Large intestine (tissue), 3 donors: ENCODE data around the gene AMIGO2. TPM values are rescaled to one million over a fixed set of nuclear protein-coding genes. Genes with fewer than 3 reads are reported as not detected.

ENCODE experiments used
- DNase-seq, 2 donors: peaks; one replicate each; pipeline versions ENCODE4 v3.0.0 to v3.0.0-alpha.2; 2013
- H3K27ac ChIP-seq: one replicate; pipeline ENCODE4 v1.5.1; 2013; ENCODE audit warnings: low read length
- H3K27me3 ChIP-seq: 2 replicates; pipeline ENCODE4 v1.6.1; 2013; ENCODE audit warnings: low read length; ENCODE audit not compliant: control insufficient read depth, insufficient read depth
- H3K36me3 ChIP-seq: 2 replicates; pipeline ENCODE4 v1.6.1; 2013; ENCODE audit warnings: low read length; ENCODE audit not compliant: control insufficient read depth, insufficient read depth
- H3K4me1 ChIP-seq: one replicate; pipeline ENCODE4 v1.6.1; 2013; ENCODE audit warnings: low read length; ENCODE audit not compliant: control insufficient read depth, insufficient read depth
- H3K4me3 ChIP-seq: one replicate; pipeline ENCODE4 v1.5.1; 2013; ENCODE audit warnings: low read length
- H3K9me3 ChIP-seq: one replicate; pipeline ENCODE4 v1.6.1; 2013; ENCODE audit warnings: mild to moderate bottlenecking, low read depth, low read length, moderate library complexity; ENCODE audit not compliant: control insufficient read depth
- WGBS: methylation state at CpG from one replicate; pipeline ENCODE4 v1.1.5; 2013; ENCODE audit warnings: low lambda C conversion rate; ENCODE audit not compliant: insufficient coverage; 5-methylcytosine and 5-hydroxymethylcytosine counted together
- polyA plus RNA-seq: library from polyadenylated mRNA; unstranded; fragments of 120-200 nt; gene quantifications from one replicate; pipeline ENCODE4 v1.2.1, GENCODE V29; 2013

AMIGO2 gene
- polyA plus RNA-seq, 1 donor, result 19.6 TPM

GRCh38 chr12:47099610-47100009 is 19.9 kb upstream of the AMIGO2 start:
- peaks cover 4% of the 10 kb centered on the region for H3K4me1 ChIP-seq
- 17% methylated on average over 1 of the region's 2 CpGs for WGBS

GRCh38 chr12:47098099-47098498 is 18.3 kb upstream of the AMIGO2 start:
- Histone ChIP-seq H3K27me3 (no peaks in the 10 kb centered on the region), H3K27ac (no peak overlapping the region), H3K36me3 (no peaks in the 10 kb centered on the region), H3K9me3 (no peaks in the 10 kb centered on the region), H3K4me1 (peaks cover 3% of the 10 kb centered on the region), H3K4me3 (no peak overlapping the region)
- WGBS, result 100% methylated on average over 1 of the region's 6 CpGs
- DNase-seq, result no peak

More at GRCh38 chr12:47099610-47100009, 19.9 kb upstream of the AMIGO2 start:
- DNase-seq, result no peak
- Histone ChIP-seq H3K9me3 (no peaks in the 10 kb centered on the region), H3K27me3 (no peaks in the 10 kb centered on the region), H3K27ac (no peak overlapping the region), H3K36me3 (no peaks in the 10 kb centered on the region), H3K4me3 (no peak overlapping the region)

GRCh38 chr12:47097276-47097896 is 17.6 kb upstream of the AMIGO2 start:
- H3K9me3 ChIP-seq, result no peaks in the 10 kb centered on the region
- no peak overlapping the region for H3K4me3 ChIP-seq
- no peaks in the 10 kb centered on the region for H3K36me3 ChIP-seq
- no peak overlapping the region for H3K27ac ChIP-seq
- H3K4me1 ChIP-seq, result no peaks in the 10 kb centered on the region
- WGBS, result 0% methylated on average over 1 of the region's 7 CpGs
- no peaks in the 10 kb centered on the region for H3K27me3 ChIP-seq
- DNase-seq, result no peak

GRCh38 chr12:47095446-47096236 is 15.9 kb upstream of the AMIGO2 start:
- Histone ChIP-seq H3K4me1 (no peaks in the 10 kb centered on the region), H3K36me3 (no peaks in the 10 kb centered on the region), H3K27ac (no peak overlapping the region), H3K27me3 (no peaks in the 10 kb centered on the region), H3K9me3 (no peaks in the 10 kb centered on the region), H3K4me3 (no peak overlapping the region)
- DNase-seq, result no peak
- WGBS, result no CpG with 5 or more reads among the region's 3 CpGs

- Histone ChIP-seq H3K9me3 (no peaks in the 10 kb centered on the region), H3K27ac (no peak overlapping the region), H3K4me3 (no peak overlapping the region), H3K4me1 (no peaks in the 10 kb centered on the region), H3K27me3 (no peaks in the 10 kb centered on the region), H3K36me3 (no peaks in the 10 kb centered on the region)
- no CpG with 5 or more reads among the region's 4 CpGs for WGBS
- DNase-seq, result no peak
Observed at GRCh38 chr12:47094804-47095203, 15.0 kb upstream of the AMIGO2 start.

- no peaks in the 10 kb centered on the region for H3K36me3 ChIP-seq
- DNase-seq, result no peak
- no peaks in the 10 kb centered on the region for H3K27me3 ChIP-seq
- H3K27ac ChIP-seq, result no peak overlapping the region
- no peaks in the 10 kb centered on the region for H3K9me3 ChIP-seq
- peaks cover 19% of the 10 kb centered on the region for H3K4me1 ChIP-seq
- WGBS, result 100% methylated on average over 2 of the region's 2 CpGs
- H3K4me3 ChIP-seq, result no peak overlapping the region
Observed at GRCh38 chr12:47091009-47091408, 11.2 kb upstream of the AMIGO2 start.

GRCh38 chr12:47088021-47088944 is 8.5 kb upstream of the AMIGO2 start:
- DNase-seq, result peak; percentile 44 to 77
- WGBS, result 50% methylated on average over 2 of the region's 7 CpGs
- H3K27me3 ChIP-seq, result no peaks in the 10 kb centered on the region
- peaks cover 35% of the 10 kb centered on the region for H3K4me1 ChIP-seq
- H3K4me3 ChIP-seq, result no peak overlapping the region
- no peaks in the 10 kb centered on the region for H3K36me3 ChIP-seq
- H3K27ac ChIP-seq, result peak overlapping the region; percentile 44
- H3K9me3 ChIP-seq, result no peaks in the 10 kb centered on the region

- no peaks in the 10 kb centered on the region for H3K36me3 ChIP-seq
- no peaks in the 10 kb centered on the region for H3K9me3 ChIP-seq
- no peak overlapping the region for H3K4me3 ChIP-seq
- DNase-seq, result peak in 1 of 2 donors; percentile 28
- H3K27me3 ChIP-seq, result no peaks in the 10 kb centered on the region
- WGBS, result no CpG with 5 or more reads among the region's 2 CpGs
- peak overlapping the region; percentile 44 for H3K27ac ChIP-seq
- H3K4me1 ChIP-seq, result peaks cover 38% of the 10 kb centered on the region
Observed at GRCh38 chr12:47087088-47087688, 7.4 kb upstream of the AMIGO2 start.

GRCh38 chr12:47085815-47086252 is 6.1 kb upstream of the AMIGO2 start:
- peak in 1 of 2 donors; percentile 43 for DNase-seq
- WGBS, result no CpG with 5 or more reads among the region's 6 CpGs
- peaks cover 38% of the 10 kb centered on the region for H3K4me1 ChIP-seq
- H3K36me3 ChIP-seq, result no peaks in the 10 kb centered on the region
- H3K27me3 ChIP-seq, result no peaks in the 10 kb centered on the region
- H3K4me3 ChIP-seq, result no peak overlapping the region
- no peaks in the 10 kb centered on the region for H3K9me3 ChIP-seq
- H3K27ac ChIP-seq, result no peak overlapping the region

GRCh38 chr12:47084172-47084571 is 4.4 kb upstream of the AMIGO2 start:
- WGBS, result no CpG with 5 or more reads among the region's 1 CpG
- Histone ChIP-seq H3K27me3 (no peaks in the 10 kb centered on the region), H3K27ac (no peak overlapping the region), H3K9me3 (no peaks in the 10 kb centered on the region), H3K4me1 (peaks cover 38% of the 10 kb centered on the region), H3K4me3 (no peak overlapping the region), H3K36me3 (no peaks in the 10 kb centered on the region)
- DNase-seq, result no peak
